Measurements from ENCODE around the gene ALKBH5.

DNA sequence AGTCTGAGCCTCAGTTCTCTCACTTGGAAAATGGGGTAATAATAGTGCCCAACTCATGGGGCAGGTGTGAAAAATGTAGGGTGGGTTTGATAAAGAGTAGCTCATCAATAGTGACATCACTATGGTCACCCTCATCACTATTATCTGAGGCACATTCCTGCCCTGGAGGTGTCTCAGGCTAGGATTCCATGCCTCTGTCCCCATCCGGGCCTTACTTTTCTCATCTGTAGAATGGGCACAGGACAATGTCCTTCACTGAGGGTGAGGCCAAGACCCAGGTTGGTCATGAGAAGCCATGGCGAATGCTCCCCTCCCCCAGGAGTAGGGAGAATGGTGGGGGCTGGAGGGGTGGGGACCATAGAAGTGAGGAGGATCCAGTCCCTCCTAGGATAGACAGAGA, 44.5 kb upstream of the ALKBH5 start:
- TF ChIP-seq GATA2 (IDR thresholded peaks at IDR 0.05; ENCODE audit: low read depth, low read length) (no peak), GATA3 (IDR thresholded peaks at IDR 0.05; ENCODE audit: low read depth, low read length) (no peak)

Measured in SH-SY5Y (cell line).